ENCODE measurements around the gene CNTN1. TPM values are rescaled to one million over a fixed set of nuclear protein-coding genes. Genes with fewer than 3 reads are reported as not detected.

CNTN1 gene
- total RNA-seq, 1 donor from 2014 or later = 1.8 TPM

GRCh38 chr12:40775661-40776060 is 83.4 kb downstream of the CNTN1 start:
- peaks cover 14% of the 10 kb centered on the region for H3K4me1 Mint-ChIP-seq (ENCODE audit: low read depth)
- DNase-seq (ENCODE audit: low spot score) = no peak
- H3K27ac Mint-ChIP-seq (ENCODE audit: unreplicated experiment) = no peak overlapping the region
- TF ChIP-seq CTCF (IDR thresholded peaks at IDR 0.05) = no peak
- no peaks in the 10 kb centered on the region for H3K36me3 Mint-ChIP-seq (ENCODE audit: low read depth)
- no peak overlapping the region for H3K4me3 Mint-ChIP-seq (ENCODE audit: unreplicated experiment)
- H3K9me3 Mint-ChIP-seq (ENCODE audit: low read depth) = no peaks in the 10 kb centered on the region
- no peaks in the 10 kb centered on the region for H3K27me3 Mint-ChIP-seq (ENCODE audit: low read depth)

- Mint-ChIP-seq H3K36me3 (ENCODE audit: low read depth) (no peaks in the 10 kb centered on the region), H3K27ac (ENCODE audit: unreplicated experiment) (no peak overlapping the region), H3K27me3 (ENCODE audit: low read depth) (no peaks in the 10 kb centered on the region), H3K4me1 (ENCODE audit: low read depth) (peaks cover 12% of the 10 kb centered on the region), H3K4me3 (ENCODE audit: unreplicated experiment) (no peak overlapping the region), H3K9me3 (ENCODE audit: low read depth) (peaks cover 3% of the 10 kb centered on the region)
- TF ChIP-seq CTCF (IDR thresholded peaks at IDR 0.05) = no peak
- DNase-seq (ENCODE audit: low spot score) = no peak
Measured at GRCh38 chr12:40784102-40784501, 91.9 kb downstream of the CNTN1 start.

- no peak overlapping the region for H3K4me3 Mint-ChIP-seq (ENCODE audit: unreplicated experiment)
Measured at GRCh38 chr12:40788276-40788675, 96.0 kb downstream of the CNTN1 start.

GRCh38 chr12:40792792-40793386 is 100.7 kb downstream of the CNTN1 start:
- H3K4me3 Mint-ChIP-seq (ENCODE audit: unreplicated experiment) = no peak overlapping the region
- H3K27me3 Mint-ChIP-seq (ENCODE audit: low read depth) = no peaks in the 10 kb centered on the region
- no peak for DNase-seq (ENCODE audit: low spot score)
- H3K27ac Mint-ChIP-seq (ENCODE audit: unreplicated experiment) = no peak overlapping the region
- peaks cover 16% of the 10 kb centered on the region for H3K4me1 Mint-ChIP-seq (ENCODE audit: low read depth)
- no peaks in the 10 kb centered on the region for H3K36me3 Mint-ChIP-seq (ENCODE audit: low read depth)
- H3K9me3 Mint-ChIP-seq (ENCODE audit: low read depth) = no peaks in the 10 kb centered on the region
- no peak for TF ChIP-seq CTCF (IDR thresholded peaks at IDR 0.05)

More at GRCh38 chr12:40788276-40788675, 96.0 kb downstream of the CNTN1 start:
- DNase-seq (ENCODE audit: low spot score) = no peak
- peaks cover 17% of the 10 kb centered on the region for H3K4me1 Mint-ChIP-seq (ENCODE audit: low read depth)
- no peak overlapping the region for H3K27ac Mint-ChIP-seq (ENCODE audit: unreplicated experiment)
- no peak for TF ChIP-seq CTCF (IDR thresholded peaks at IDR 0.05)
- peaks cover 3% of the 10 kb centered on the region for H3K9me3 Mint-ChIP-seq (ENCODE audit: low read depth)
- no peaks in the 10 kb centered on the region for H3K27me3 Mint-ChIP-seq (ENCODE audit: low read depth)
- no peaks in the 10 kb centered on the region for H3K36me3 Mint-ChIP-seq (ENCODE audit: low read depth)

- no peak for TF ChIP-seq CTCF (IDR thresholded peaks at IDR 0.05)
- DNase-seq (ENCODE audit: low spot score) = no peak
- Mint-ChIP-seq H3K27ac (ENCODE audit: unreplicated experiment) (peak overlapping the region; percentile 13), H3K9me3 (ENCODE audit: low read depth) (no peaks in the 10 kb centered on the region), H3K4me3 (ENCODE audit: unreplicated experiment) (no peak overlapping the region), H3K36me3 (ENCODE audit: low read depth) (no peaks in the 10 kb centered on the region), H3K27me3 (ENCODE audit: low read depth) (no peaks in the 10 kb centered on the region), H3K4me1 (ENCODE audit: low read depth) (peaks cover 16% of the 10 kb centered on the region)
Measured at GRCh38 chr12:40793471-40793870, 101.2 kb downstream of the CNTN1 start.

Measured in chondrocyte (in vitro differentiated cells).